Stimulated activated CD8-positive, alpha-beta memory T cell treated with anti-CD3 and anti-CD28 coated beads, Interleukin-2, amount 100 ng/mL, for 1 hour (primary cell): ENCODE data around the gene ZFP2.
"Not testable (repeated sequence)": the region's sequence is repeated elsewhere in the genome, so short reads cannot be mapped to it uniquely, and the experiment has no call there.

Experiments used
- DNase-seq, 2 donors: peaks; one replicate each; pipeline ENCODE4 v3.0.0-alpha.2; 2020; ENCODE audit warnings: low read depth in 2 of 2

Gene ZFP2

DNA sequence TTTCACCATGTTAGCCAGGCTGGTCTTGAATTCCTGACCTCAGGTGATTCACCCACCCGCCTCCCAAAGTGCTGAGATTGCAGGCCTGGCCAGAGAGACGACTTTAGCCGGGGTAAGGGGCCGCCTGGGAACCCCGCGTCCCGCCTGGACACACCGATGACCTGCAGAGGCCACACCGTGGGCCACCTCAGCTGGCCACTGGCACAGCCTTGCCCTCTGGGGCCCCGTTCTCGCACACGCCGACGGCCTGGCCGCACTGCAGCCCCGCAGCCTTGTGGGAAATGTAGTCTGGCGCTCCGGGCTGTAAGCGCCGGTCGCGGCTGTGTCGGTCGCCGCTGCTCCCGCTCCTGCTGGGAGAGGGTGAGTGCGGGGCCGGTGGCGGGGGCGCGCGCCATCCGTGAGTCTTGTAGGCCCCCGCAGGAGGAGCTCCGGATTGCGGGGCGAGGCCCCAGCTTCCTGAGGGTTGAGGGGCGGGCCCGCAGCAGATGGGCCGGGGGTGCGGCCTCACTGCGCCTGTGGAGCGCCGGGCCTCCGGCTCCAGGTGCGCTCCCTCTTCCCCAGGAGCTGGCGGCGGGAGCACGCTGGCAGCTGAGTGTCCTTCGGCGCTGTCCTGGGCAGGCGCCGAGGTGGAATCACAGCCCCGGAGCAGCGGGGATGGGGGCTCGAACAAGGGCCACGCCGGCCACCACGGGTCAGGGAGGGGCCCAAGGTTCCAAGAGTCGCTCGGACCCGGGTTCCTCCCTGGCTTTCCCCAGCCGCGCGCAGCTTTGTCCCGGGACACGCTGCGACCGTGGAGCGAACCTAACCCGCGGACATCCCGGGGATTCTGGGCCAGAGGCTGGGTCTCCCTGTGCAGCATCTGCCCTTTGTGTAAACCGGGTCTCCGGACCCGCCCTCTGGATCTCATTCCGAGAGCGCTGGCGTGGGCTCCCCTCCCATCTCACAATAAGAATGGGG, at the start of gene ZFP2:
ZFP2 (plus strand) TSS at position 299 of the 957 bp plus-strand sequence. CDS start 35,401 bp downstream, outside the sequence.
- DNase-seq, result no peak

DNA sequence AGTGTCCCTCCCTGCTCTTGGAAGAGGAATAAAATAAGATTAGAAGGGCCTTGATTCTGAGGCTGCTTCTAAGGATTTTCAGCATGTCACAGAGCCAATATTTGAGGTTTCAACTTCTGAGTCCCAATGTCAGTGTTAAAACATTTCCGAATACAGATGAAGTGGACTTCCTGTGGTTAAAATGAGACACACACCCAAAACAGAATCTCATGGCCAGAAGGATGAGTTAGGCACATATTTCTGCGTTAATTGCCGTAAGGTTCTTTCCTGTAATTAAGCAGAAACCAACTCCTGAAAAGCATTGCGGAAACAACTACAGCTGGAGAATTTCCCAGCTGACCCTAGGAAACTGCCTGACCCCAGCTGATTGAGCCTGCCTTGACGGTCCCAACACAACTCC, 46.4 kb upstream of the ZFP2 start:
- no peak for DNase-seq

- DNase-seq, result no peak
These were observed 43.8 kb upstream of the ZFP2 start for GRCh38 chr5:178851951-178852350.

DNA sequence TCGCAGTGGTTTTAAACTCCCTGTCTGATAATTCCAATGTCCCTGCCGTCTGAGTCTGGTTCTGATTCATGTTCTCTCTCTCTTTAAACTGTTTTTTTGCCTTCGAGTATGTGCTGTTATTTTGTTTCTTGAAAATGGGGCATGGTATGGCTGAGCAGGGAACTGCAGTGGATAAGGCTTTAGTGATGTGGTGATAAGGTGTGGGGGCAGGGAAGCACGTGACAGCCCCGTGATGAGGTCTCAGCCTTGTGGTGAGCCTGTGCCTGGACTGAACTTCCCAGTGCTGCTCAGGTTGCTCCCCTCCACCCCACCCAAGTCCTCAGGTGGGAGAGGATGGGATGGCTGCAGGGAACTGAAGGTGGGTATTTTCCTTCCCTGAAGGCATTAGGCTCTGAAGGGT, 41.4 kb upstream of the ZFP2 start:
- no peak for DNase-seq

GRCh38 chr5:178859625-178860521, 35.8 kb upstream of the ZFP2 start, which contains the start of gene ZNF354B:
TSS of gene ZNF354B (plus strand) at chr5:178859953. CDS start at chr5:178861048, 1,095 bp downstream.
- DNase-seq, result peak; percentile 56 to 66

DNA sequence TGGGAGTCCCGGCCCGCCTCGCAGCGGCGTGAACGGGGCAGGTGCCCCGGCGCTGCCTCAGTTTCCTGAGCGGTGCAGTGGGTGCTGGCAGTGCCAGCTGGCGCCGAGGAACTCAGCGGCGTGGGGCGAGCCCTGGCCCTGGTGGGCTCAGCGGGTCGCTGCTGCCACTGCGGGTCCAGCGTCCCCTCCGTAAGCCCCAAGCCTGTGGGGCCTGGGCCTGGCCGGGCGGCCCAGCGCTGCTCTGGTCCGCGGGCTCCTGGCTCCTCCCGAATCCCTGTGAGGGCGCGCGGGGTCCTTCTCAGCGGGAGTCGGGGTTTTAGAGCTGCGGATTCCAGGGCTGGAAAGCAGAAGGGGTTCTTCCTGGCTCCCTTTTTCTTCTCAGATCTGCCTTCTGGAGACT, 35.1 kb upstream of the ZFP2 start:
- not testable (repeated sequence) for DNase-seq

- no peak for DNase-seq
These were observed 34.1 kb upstream of the ZFP2 start for GRCh38 chr5:178861627-178862026.

GRCh38 chr5:178866946-178867345, 28.8 kb upstream of the ZFP2 start:
- DNase-seq, result no peak

DNA sequence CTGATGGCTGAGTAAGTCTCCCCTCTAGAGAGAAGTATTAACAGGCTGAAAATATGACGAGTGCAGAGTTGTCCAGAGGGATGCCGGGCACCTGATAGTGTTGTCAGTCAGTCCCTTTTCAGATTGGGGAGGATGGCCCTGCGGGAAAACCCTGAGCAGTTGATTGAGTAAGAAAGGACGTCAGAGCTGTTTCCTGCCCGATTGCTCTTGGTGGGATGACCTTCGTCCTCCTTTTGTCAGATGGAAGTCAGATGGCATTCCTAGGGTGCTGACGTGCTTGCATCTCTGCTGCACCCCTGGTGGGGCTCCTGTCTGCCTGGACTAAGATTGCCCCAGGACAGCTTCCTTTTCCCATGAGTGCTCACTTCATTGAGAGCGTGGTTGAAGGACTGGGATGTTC, 26.1 kb upstream of the ZFP2 start:
- no peak for DNase-seq

GRCh38 chr5:178870411-178870810, 25.3 kb upstream of the ZFP2 start:
- no peak for DNase-seq

DNA sequence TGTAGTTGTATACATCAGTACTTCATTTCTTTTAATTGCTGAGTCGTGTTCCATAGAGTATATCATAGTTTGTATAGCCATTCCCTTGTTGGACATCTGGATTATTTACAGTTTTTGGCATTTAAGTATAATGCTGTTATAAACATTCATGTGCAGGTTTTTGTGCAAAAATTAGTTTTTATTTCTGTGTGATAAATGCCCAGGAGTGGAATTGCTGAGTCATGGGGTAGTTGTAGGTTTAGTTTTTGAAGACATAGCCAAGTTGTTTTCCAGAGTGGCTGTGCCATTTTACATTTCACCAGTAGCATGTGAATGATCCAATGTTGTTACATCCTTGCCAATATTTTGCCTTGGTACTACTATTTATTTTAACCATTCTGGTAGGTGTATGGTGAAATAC, 23.4 kb upstream of the ZFP2 start:
- no peak for DNase-seq

GRCh38 chr5:178883115-178883694, 12.5 kb upstream of the ZFP2 start:
- DNase-seq, result not testable (repeated sequence)

- DNase-seq, result no peak
These were observed 11.8 kb upstream of the ZFP2 start for GRCh38 chr5:178883815-178884430.

GRCh38 chr5:178899289-178899688, 3.6 kb downstream of the ZFP2 start:
- DNase-seq, result no peak

DNA sequence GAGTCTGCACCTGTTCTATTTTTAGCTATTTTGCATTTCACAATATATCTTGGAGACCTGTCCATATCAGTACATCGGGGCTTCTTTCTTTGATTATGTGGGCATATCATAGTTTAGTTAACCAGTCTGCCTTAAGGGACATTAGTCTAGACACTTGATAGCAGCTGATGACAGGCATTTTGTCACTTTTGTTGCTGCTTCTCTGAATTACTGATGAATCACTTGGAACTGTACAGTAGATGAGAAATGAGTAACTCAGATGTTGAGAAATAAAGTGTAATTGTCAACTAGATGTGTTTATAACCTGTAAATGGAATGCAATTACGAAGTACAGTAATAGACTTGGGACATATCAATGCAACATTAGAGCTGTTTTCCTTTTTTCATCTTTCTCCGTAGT, 7.1 kb downstream of the ZFP2 start:
- no peak for DNase-seq

DNA sequence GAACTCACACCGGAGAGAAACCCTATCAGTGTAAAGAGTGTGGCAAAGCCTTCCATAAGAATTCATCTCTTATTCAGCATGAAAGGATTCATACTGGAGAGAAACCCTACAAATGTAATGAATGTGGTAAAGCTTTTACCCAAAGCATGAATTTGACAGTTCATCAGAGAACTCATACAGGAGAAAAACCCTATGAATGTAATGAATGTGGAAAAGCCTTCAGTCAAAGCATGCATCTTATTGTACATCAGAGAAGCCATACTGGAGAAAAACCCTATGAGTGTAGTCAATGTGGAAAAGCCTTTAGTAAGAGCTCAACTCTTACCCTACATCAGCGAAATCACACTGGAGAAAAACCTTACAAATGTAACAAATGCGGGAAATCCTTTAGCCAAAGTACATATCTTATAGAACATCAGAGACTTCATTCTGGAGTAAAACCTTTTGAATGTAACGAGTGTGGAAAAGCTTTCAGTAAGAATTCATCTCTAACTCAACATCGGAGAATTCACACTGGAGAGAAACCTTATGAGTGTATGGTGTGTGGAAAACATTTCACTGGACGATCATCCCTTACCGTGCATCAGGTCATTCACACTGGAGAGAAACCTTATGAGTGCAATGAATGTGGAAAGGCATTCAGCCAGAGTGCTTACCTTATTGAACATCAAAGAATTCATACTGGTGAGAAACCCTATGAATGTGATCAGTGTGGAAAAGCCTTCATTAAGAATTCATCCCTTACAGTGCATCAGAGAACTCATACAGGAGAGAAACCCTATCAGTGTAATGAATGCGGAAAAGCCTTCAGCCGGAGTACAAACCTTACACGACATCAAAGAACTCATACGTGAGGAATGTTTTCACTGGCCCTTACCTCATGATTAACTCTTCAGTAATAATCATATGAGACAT, 36.4 kb downstream of the ZFP2 start:
- no peak for DNase-seq

DNA sequence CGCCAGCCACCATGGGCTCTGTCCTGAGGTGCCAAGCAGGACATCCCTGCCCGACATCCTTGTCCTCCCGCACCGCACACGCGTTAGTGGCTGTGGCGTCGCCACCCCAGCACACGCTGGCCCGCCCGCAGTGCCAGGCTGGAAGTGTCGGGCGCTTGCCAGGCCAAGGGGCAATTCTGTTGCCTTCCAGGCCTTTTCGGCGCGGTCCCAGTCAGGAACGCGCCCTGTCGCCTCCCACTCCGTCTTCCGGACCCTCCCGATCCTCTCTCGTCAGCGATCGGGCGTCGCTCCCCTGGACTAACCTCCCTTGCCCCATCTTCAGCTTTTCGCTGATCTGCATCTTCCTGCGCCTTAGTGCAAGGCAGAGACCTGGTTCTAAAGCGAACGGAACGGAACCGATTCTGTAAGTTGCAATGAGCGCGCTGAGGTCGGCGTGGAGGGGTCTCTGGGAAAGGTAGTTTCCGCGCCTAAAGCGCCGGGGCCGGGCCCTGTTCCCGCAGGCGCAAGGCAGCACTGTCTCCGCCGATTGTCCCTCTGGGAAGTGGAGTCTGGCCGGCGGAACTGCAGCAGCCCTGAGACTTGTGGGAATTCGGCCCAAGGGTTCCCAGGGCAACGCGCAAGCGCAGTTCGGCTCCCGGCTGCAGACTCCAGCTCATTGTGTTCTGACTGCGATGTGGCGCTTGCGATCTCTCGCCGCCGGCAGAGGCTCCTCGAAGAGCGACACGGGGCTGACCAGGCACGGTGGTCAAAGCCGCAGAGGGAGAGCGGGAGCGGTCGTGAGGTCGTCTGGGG, 45.1 kb downstream of the ZFP2 start, which contains the start of gene ZNF454:
ZNF454 (plus strand) TSS at position 630 of the 792 bp plus-strand sequence. CDS start 1,594 bp downstream, outside the sequence.
- DNase-seq, result no peak

DNA sequence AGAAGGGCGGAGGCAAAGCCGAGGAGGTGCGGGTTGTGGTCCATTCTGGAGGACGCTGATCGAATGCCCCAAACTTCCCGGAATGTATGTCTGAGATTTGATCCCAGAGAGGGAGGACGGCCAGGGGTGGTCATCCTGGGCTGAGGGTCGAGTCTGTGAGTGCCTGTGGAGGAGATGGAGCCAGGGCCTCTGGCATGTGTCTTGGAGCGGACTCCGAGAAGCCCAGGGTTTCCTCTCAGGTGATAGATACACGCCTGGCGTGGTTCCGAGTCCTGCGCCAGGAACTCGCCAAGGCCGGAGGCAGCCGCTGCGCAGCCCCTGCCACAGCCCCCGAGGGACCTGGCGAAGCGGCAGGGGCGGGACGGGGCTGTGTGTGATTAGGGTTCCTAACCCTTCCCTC, 45.6 kb downstream of the ZFP2 start:
- DNase-seq, result no peak

GRCh38 chr5:178965465-178966055, 69.8 kb downstream of the ZFP2 start:
- DNase-seq, result no peak
